Measurements from ENCODE around the gene ATP6V0A1. TPM values are rescaled to one million over a fixed set of nuclear protein-coding genes. Genes with fewer than 3 reads are reported as not detected.
"Not testable (repeated sequence)": the region's sequence is repeated elsewhere in the genome, so short reads cannot be mapped to it uniquely, and the experiment has no call there.

Gene ATP6V0A1
- total RNA-seq, 8 experiments from 2014 or later: 45.4 to 115 (median 75.7) TPM

GRCh38 chr17:42555961-42556617 lies 97.4 kb downstream of the ATP6V0A1 start:
- H3K4me3 ChIP-seq; in situ Hi-C loops (cut with MboI; ENCODE audit: low pct_unique_long_range_greater_than_20kb in 2 of 9, low sequenced_read_pairs in 9 of 9, unreplicated experiment in 9 of 9); H3K27ac ChIP-seq: not testable (repeated sequence)
- peaks cover 15% of the 10 kb centered on the region in 2 donors for H3K4me1 ChIP-seq (replicated peaks in 1 of 2)
- WGBS, 10 experiments: 67 to 100% methylated on average over 1 of the region's 5 CpGs; no CpG with 5 or more reads in 8 of the 10 experiments
- ATAC-seq (replicated peaks in 6 of 8): peak in 2 of 8 experiments; percentile 7 to 29

GRCh38 chr17:42559075-42559474 lies 100.4 kb downstream of the ATP6V0A1 start:
- Histone ChIP-seq H3K4me1 (replicated peaks in 1 of 2) (peaks cover 8 to 11% of the 10 kb centered on the region in 2 donors), H3K27ac (no peak overlapping the region), H3K4me3 (no peak overlapping the region)
- WGBS, 10 experiments: 75 to 96% (median 84%) methylated on average over 2 to 4 of the region's 6 CpGs; no CpG with 5 or more reads in 4 of the 10 experiments
- no peak for ATAC-seq (replicated peaks in 6 of 8)
- in situ Hi-C loops (cut with MboI; ENCODE audit: low pct_unique_long_range_greater_than_20kb in 2 of 9, low sequenced_read_pairs in 9 of 9, unreplicated experiment in 9 of 9): no loop called here

GRCh38 chr17:42560246-42560645 lies 101.6 kb downstream of the ATP6V0A1 start:
- Histone ChIP-seq H3K27ac (no peak overlapping the region), H3K4me1 (replicated peaks in 1 of 2) (peaks cover 8 to 11% of the 10 kb centered on the region in 2 donors), H3K4me3 (no peak overlapping the region)
- ATAC-seq (replicated peaks in 6 of 8): no peak
- in situ Hi-C loops (cut with MboI; ENCODE audit: low pct_unique_long_range_greater_than_20kb in 2 of 9, low sequenced_read_pairs in 9 of 9, unreplicated experiment in 9 of 9): no loop called here
- 100% methylated on average over 1 of the region's 3 CpGs; no CpG with 5 or more reads in 9 of the 10 experiments for WGBS, 10 experiments

- WGBS, 10 experiments: 0 to 14% (median 0%) methylated on average over 1 to 18 of the region's 26 CpGs; no CpG with 5 or more reads in 4 of the 10 experiments
- Histone ChIP-seq H3K4me3 (peak within 1 kb of the TSS; percentile 48 to 85 (median 55)), H3K4me1 (replicated peaks in 1 of 2) (peaks cover 10 to 12% of the 10 kb centered on the region in 2 donors), H3K27ac (peak within 1 kb of the TSS; percentile 79 to 95)
- in situ Hi-C loops (cut with MboI; ENCODE audit: low pct_unique_long_range_greater_than_20kb in 2 of 9, low sequenced_read_pairs in 9 of 9, unreplicated experiment in 9 of 9): no loop called here
- peak; percentile 71 to 82 (median 76) for ATAC-seq (replicated peaks in 6 of 8)
These were observed 103.3 kb downstream of the ATP6V0A1 start, which contains the start of gene COASY for GRCh38 chr17:42561897-42562387. Gene COASY, plus strand, starts transcription at chr17:42562148. Its CDS starts 475 bp downstream, at chr17:42562623.

- WGBS, 10 experiments: 0 to 52% (median 19%) methylated on average over 3 to 6 of the region's 48 CpGs; no CpG with 5 or more reads in 5 of the 10 experiments
These were observed 103.9 kb downstream of the ATP6V0A1 start for GRCh38 chr17:42562388-42563142.

GRCh38 chr17:42563143-42563509 lies 104.4 kb downstream of the ATP6V0A1 start:
- Histone ChIP-seq H3K4me3 (peak overlapping the region; percentile 48 to 85 (median 55)), H3K27ac (peak overlapping the region in 1 of 2 donors; percentile 95), H3K4me1 (replicated peaks in 1 of 2) (peaks cover 16 to 17% of the 10 kb centered on the region in 2 donors)
- WGBS, 10 experiments: 49 to 100% (median 74%) methylated on average over 2 to 11 of the region's 14 CpGs; no CpG with 5 or more reads in 6 of the 10 experiments
- ATAC-seq (replicated peaks in 6 of 8): no peak
- in situ Hi-C loops (cut with MboI; ENCODE audit: low pct_unique_long_range_greater_than_20kb in 2 of 9, low sequenced_read_pairs in 9 of 9, unreplicated experiment in 9 of 9): no loop called here

More at GRCh38 chr17:42562388-42563142, 103.9 kb downstream of the ATP6V0A1 start:
- in situ Hi-C loops (cut with MboI; ENCODE audit: low pct_unique_long_range_greater_than_20kb in 2 of 9, low sequenced_read_pairs in 9 of 9, unreplicated experiment in 9 of 9): no loop called here
- Histone ChIP-seq H3K27ac (peak overlapping the region; percentile 79 to 95), H3K4me1 (replicated peaks in 1 of 2) (peaks cover 10 to 12% of the 10 kb centered on the region in 2 donors), H3K4me3 (peak overlapping the region; percentile 48 to 85 (median 55))
- peak; percentile 1 to 70 (median 6) for ATAC-seq (replicated peaks in 6 of 8)

- Histone ChIP-seq H3K27ac (no peak overlapping the region), H3K4me1 (replicated peaks in 1 of 2) (peaks cover 19 to 20% of the 10 kb centered on the region in 2 donors), H3K4me3 (peak overlapping the region in 2 of 5 donors; percentile 55 to 80)
- in situ Hi-C loops (cut with MboI; ENCODE audit: low pct_unique_long_range_greater_than_20kb in 2 of 9, low sequenced_read_pairs in 9 of 9, unreplicated experiment in 9 of 9): no loop called here
- no peak for ATAC-seq (replicated peaks in 6 of 8)
- WGBS, 10 experiments: 13 to 75% (median 38%) methylated on average over 1 of the region's 1 CpG; no CpG with 5 or more reads in 4 of the 10 experiments
These were observed 104.9 kb downstream of the ATP6V0A1 start for GRCh38 chr17:42563543-42563942.

- ATAC-seq (replicated peaks in 6 of 8): no peak
- 40 to 60% methylated on average over 1 of the region's 9 CpGs; no CpG with 5 or more reads in 8 of the 10 experiments for WGBS, 10 experiments
- no peak overlapping the region for H3K4me3 ChIP-seq
- H3K27ac ChIP-seq: no peak overlapping the region
- in situ Hi-C loops (cut with MboI; ENCODE audit: low pct_unique_long_range_greater_than_20kb in 2 of 9, low sequenced_read_pairs in 9 of 9, unreplicated experiment in 9 of 9): no loop called here
- H3K4me1 ChIP-seq (replicated peaks in 1 of 2): peaks cover 19 to 20% of the 10 kb centered on the region in 2 donors
These were observed 105.3 kb downstream of the ATP6V0A1 start for GRCh38 chr17:42563950-42564349.

GRCh38 chr17:42564815-42565522 lies 106.3 kb downstream of the ATP6V0A1 start:
- Histone ChIP-seq H3K4me3 (no peak overlapping the region), H3K4me1 (replicated peaks in 1 of 2) (peaks cover 19 to 20% of the 10 kb centered on the region in 2 donors), H3K27ac (no peak overlapping the region)
- in situ Hi-C loops (cut with MboI; ENCODE audit: low pct_unique_long_range_greater_than_20kb in 2 of 9, low sequenced_read_pairs in 9 of 9, unreplicated experiment in 9 of 9): no loop called here
- no peak for ATAC-seq (replicated peaks in 6 of 8)
- 83 to 100% (median 94%) methylated on average over 1 to 7 of the region's 15 CpGs; no CpG with 5 or more reads in 3 of the 10 experiments for WGBS, 10 experiments

- H3K27ac ChIP-seq: peak overlapping the region in 1 of 2 donors; percentile 95
- in situ Hi-C loops (cut with MboI; ENCODE audit: low pct_unique_long_range_greater_than_20kb in 2 of 9, low sequenced_read_pairs in 9 of 9, unreplicated experiment in 9 of 9): no loop called here
- peaks cover 19 to 20% of the 10 kb centered on the region in 2 donors for H3K4me1 ChIP-seq (replicated peaks in 1 of 2)
- no peak for ATAC-seq (replicated peaks in 6 of 8)
- WGBS, 10 experiments: 80 to 100% (median 83%) methylated on average over 1 to 13 of the region's 16 CpGs; no CpG with 5 or more reads in 7 of the 10 experiments
- H3K4me3 ChIP-seq: no peak overlapping the region
These were observed 107.0 kb downstream of the ATP6V0A1 start for GRCh38 chr17:42565523-42566214.

- H3K27ac ChIP-seq: peak overlapping the region; percentile 91 to 95
- WGBS, 10 experiments: 47 to 100% (median 100%) methylated on average over 1 to 11 of the region's 28 CpGs; no CpG with 5 or more reads in 3 of the 10 experiments
- peak overlapping the region; percentile 61 to 98 (median 81) for H3K4me3 ChIP-seq
- H3K4me1 ChIP-seq (replicated peaks in 1 of 2): peaks cover 19 to 20% of the 10 kb centered on the region in 2 donors
- in situ Hi-C loops (cut with MboI; ENCODE audit: low pct_unique_long_range_greater_than_20kb in 2 of 9, low sequenced_read_pairs in 9 of 9, unreplicated experiment in 9 of 9): no loop called here
- no peak for ATAC-seq (replicated peaks in 6 of 8)
These were observed 107.7 kb downstream of the ATP6V0A1 start for GRCh38 chr17:42566215-42566882.
